K562 (cell line): ENCODE data around the gene OVOL2. TPM values are rescaled to one million over a fixed set of nuclear protein-coding genes. Genes with fewer than 3 reads are reported as not detected.
A peak's percentile ranks its signal among the peaks of the same experiment; 100 is the strongest.

Source experiments
- ATAC-seq: fragments of 200-7000 bp; cut with Tn5 transposase; 3 replicates; pipeline ENCODE4 v1.9.1; 2020; ENCODE audit warnings: moderate library complexity
- BruUV-seq: library from RNA; stranded (reverse); fragments of 400-500 nt; replicated peaks from 2 replicates; lab custom pipeline; 2021; lab: Mats Ljungman, UMichigan
- CTCF ChIA-PET: fragments of 300-600 bp; formaldehyde crosslinking; extraction: SDS; loops from one replicate; lab custom pipeline; 2021; ENCODE audit warnings: low intra/inter-chr PET ratio; lab: Yijun Ruan, JAX
- POLR2A ChIA-PET: fragments of 300-600, 350-650 bp; sonication (Branson Sonifier 250); formaldehyde crosslinking; extraction: SDS; loops from one replicate; lab custom pipeline; 2021; ENCODE audit warnings: antibody characterized with exemption, inconsistent platforms; lab: Yijun Ruan, JAX
- DNase-seq, 4 experiments: peaks; one replicate each; pipeline versions ENCODE4 v3.0.0 to v3.0.0-alpha.2; 2011 to 2018; ENCODE audit warnings: low spot score in 3 of 4, mixed read lengths in 3 of 4; ENCODE audit errors: extremely low read depth in 1 of 4
- FAIRE-seq: peaks from 2 replicates; lab custom pipeline; 2011; peaks lifted over from hg19 to GRCh38; lab: Jason Lieb, UNC
- H2AFZ ChIP-seq: 2 replicates; pipeline ENCODE4 v1.6.0; 2011; ENCODE audit warnings: low read depth, low read length, control low read depth, inconsistent platforms
- H3K27ac ChIP-seq: fragments of 200-600 bp; 3 replicates; pipeline ENCODE4 v1.8.0; 2011; ENCODE audit warnings: low read depth, mild to moderate bottlenecking, control low read depth, inconsistent platforms, low read length, moderate library complexity, mixed read lengths; ENCODE audit errors: extremely low read depth
- H3K27me3 ChIP-seq, 2 experiments: fragments of 300-600 bp in 1 of 2; 2 replicates in 1 of 2; 3 replicates in 1 of 2; pipeline versions ENCODE4 v1.6.0 to v1.8.0; 2011; ENCODE audit warnings: inconsistent platforms in 2 of 2, low read length in 2 of 2, mild to moderate bottlenecking in 1 of 2, mixed read lengths in 1 of 2, moderate library complexity in 1 of 2; ENCODE audit not compliant: control insufficient read depth in 2 of 2, insufficient read depth in 2 of 2
- H3K36me3 ChIP-seq: fragments of 300-600 bp; 3 replicates; pipeline ENCODE4 v1.8.0; 2011; ENCODE audit warnings: mild to moderate bottlenecking, low read length, inconsistent platforms; ENCODE audit not compliant: control insufficient read depth, insufficient read depth
- H3K4me1 ChIP-seq, 2 experiments: fragments of 200-600 bp in 1 of 2; replicated peaks in 1 of 2; 2 replicates in 1 of 2; 3 replicates in 1 of 2; pipeline versions ENCODE4 v1.5.1 to v1.8.0; 2011; ENCODE audit warnings: inconsistent platforms in 2 of 2, low read length in 2 of 2, mild to moderate bottlenecking in 1 of 2, mixed read lengths in 1 of 2, moderate library complexity in 1 of 2; ENCODE audit not compliant: control insufficient read depth in 2 of 2, insufficient read depth in 2 of 2
- H3K4me2 ChIP-seq: 2 replicates; pipeline ENCODE4 v1.6.1; 2011; ENCODE audit warnings: low read length, control low read depth, inconsistent platforms, mixed read lengths; ENCODE audit not compliant: insufficient read depth
- H3K4me3 ChIP-seq: fragments of 200-600 bp; sonication (generic), shearing (Covaris generic); 2 replicates; pipeline ENCODE4 v1.5.1; 2016; ENCODE audit warnings: control low read depth, inconsistent platforms
- H3K79me2 ChIP-seq: fragments of 200-600 bp; 3 replicates; pipeline ENCODE4 v1.8.0; 2011; ENCODE audit warnings: low read length, inconsistent platforms; ENCODE audit not compliant: control insufficient read depth, insufficient read depth
- H3K9ac ChIP-seq, 2 experiments: 2 replicates each; pipeline versions ENCODE4 v1.6.0 to v1.6.1; 2011; ENCODE audit warnings: low read depth in 2 of 2, low read length in 2 of 2, control low read depth in 1 of 2, inconsistent platforms in 1 of 2, mild to moderate bottlenecking in 1 of 2, mixed read lengths in 1 of 2; ENCODE audit not compliant: insufficient read depth in 1 of 2
- H3K9me1 ChIP-seq: one replicate; pipeline ENCODE4 v1.6.0; 2011; ENCODE audit warnings: inconsistent platforms, mild to moderate bottlenecking, low read length, moderate library complexity; ENCODE audit not compliant: control insufficient read depth, insufficient read depth
- H3K9me3 ChIP-seq: replicated peaks from 2 replicates; pipeline ENCODE4 v1.5.1; 2011; ENCODE audit warnings: low read depth, low read length, inconsistent platforms; ENCODE audit not compliant: control insufficient read depth, insufficient read depth
- H4K20me1 ChIP-seq: replicated peaks from 2 replicates; pipeline ENCODE4 v1.6.1; 2011; ENCODE audit warnings: low read length, inconsistent platforms, mixed read lengths; ENCODE audit not compliant: control insufficient read depth, insufficient read depth
- ESRRA ChIP-seq: fragments of 450-650 bp; IDR thresholded peaks from 2 replicates; pipeline ENCODE4 v1.6.1; 2014; ENCODE audit warnings: low read depth, mild to moderate bottlenecking, moderate library complexity, borderline replicate concordance
- RBM14 ChIP-seq: fragments of 200-400 bp; formaldehyde crosslinking; IDR thresholded peaks from 2 replicates; pipeline ENCODE4 v1.6.1; 2018; ENCODE audit warnings: low read depth, mild to moderate bottlenecking, low read length, moderate library complexity, borderline replicate concordance; ENCODE audit not compliant: insufficient read depth
- RFX1 ChIP-seq: fragments of 450-650 bp; IDR thresholded peaks from 2 replicates; pipeline ENCODE4 v1.6.1; 2016; ENCODE audit warnings: mild to moderate bottlenecking, moderate library complexity
- STAT6 ChIP-seq: sonication (generic); formaldehyde crosslinking; IDR thresholded peaks from 2 replicates; pipeline ENCODE4 v1.8.1; 2023; ENCODE audit warnings: mild to moderate bottlenecking, missing genetic modification reagents
- ZFX ChIP-seq: sonication (generic); formaldehyde crosslinking; IDR thresholded peaks from 2 replicates; pipeline ENCODE4 v1.8.0; 2022; ENCODE audit warnings: mild to moderate bottlenecking, missing genetic modification reagents, moderate library complexity
- ZNF124 ChIP-seq: sonication (generic); formaldehyde crosslinking; IDR thresholded peaks from 2 replicates; pipeline ENCODE4 v1.8.1; 2022; ENCODE audit warnings: missing genetic modification reagents
- ZNF146 ChIP-seq: IDR thresholded peaks from one replicate; pipeline ENCODE4 v1.6.1; 2018; ENCODE audit warnings: missing compliant biosample characterization; ENCODE audit not compliant: unreplicated experiment
- WGBS: fragments of 100-300 bp; shearing (Covaris generic); methylation state at CpG from one replicate; pipeline ENCODE4 v1.1.6; 2016; ENCODE audit warnings: low coverage, mixed read lengths; ENCODE audit not compliant: insufficient coverage; ENCODE audit errors: missing lambda C conversion rate; 5-methylcytosine and 5-hydroxymethylcytosine counted together
- in situ Hi-C: fragments of 300-500 bp; cut with MboI; formaldehyde crosslinking; loops from 4 replicates; pipeline ENCODE4 v1.15.0; 2018; ENCODE audit warnings: inconsistent platforms, mixed read lengths
- intact Hi-C: fragments of 100-400 bp; cut with micrococcal nuclease; formaldehyde crosslinking; loops from 2 replicates; pipeline ENCODE4 v1.14.2; 2022
- polyA plus RNA-seq, 8 experiments: library from polyadenylated mRNA; depleted of rRNA in 4 of 8; stranded (reverse) in 5 of 8; unstranded in 3 of 8; fragments of >200 nt; fragmentation: Nextera tagmentation in 2 of 8; fragmentation: Illumina TruSeq in 1 of 8; extraction: Ambion mirVana in 2 of 8; extraction: Trizol in 1 of 8; gene quantifications; 2 replicates each; pipeline versions ENCODE4 v1.2.1 to v1.2.3, GENCODE V29; 2011 to 2014; ENCODE audit warnings: inconsistent platforms in 1 of 8, missing spikeins in 1 of 8
- total RNA-seq, 7 experiments: library from RNA; depleted of rRNA in 6 of 7; stranded (reverse); fragments of >200 nt in 6 of 7; fragmentation: Illumina TruSeq in 2 of 7; extraction: Trizol in 2 of 7; gene quantifications; 2 replicates each; pipeline versions ENCODE4 v1.2.1 to v1.2.3, GENCODE V29; 2011 to 2021; ENCODE audit warnings: low replicate concordance in 1 of 7
- TF ChIP-seq, protein P1 (sequence below): sonication (generic); IDR thresholded peaks from 2 replicates; pipeline ENCODE4 v1.6.1; 2016
- TF ChIP-seq, protein P2 (sequence below): IDR thresholded peaks from 3 replicates; pipeline ENCODE4 v1.6.1; 2011; ENCODE audit warnings: borderline replicate concordance, mild to moderate bottlenecking; ENCODE audit not compliant: insufficient read length, insufficient read depth

The OVOL2 gene
- total and polyA plus RNA-seq, 9 of the 15 experiments (the other 6 are each of a cell fraction or from before 2014, with no cell fraction given), result not detected

DNA sequence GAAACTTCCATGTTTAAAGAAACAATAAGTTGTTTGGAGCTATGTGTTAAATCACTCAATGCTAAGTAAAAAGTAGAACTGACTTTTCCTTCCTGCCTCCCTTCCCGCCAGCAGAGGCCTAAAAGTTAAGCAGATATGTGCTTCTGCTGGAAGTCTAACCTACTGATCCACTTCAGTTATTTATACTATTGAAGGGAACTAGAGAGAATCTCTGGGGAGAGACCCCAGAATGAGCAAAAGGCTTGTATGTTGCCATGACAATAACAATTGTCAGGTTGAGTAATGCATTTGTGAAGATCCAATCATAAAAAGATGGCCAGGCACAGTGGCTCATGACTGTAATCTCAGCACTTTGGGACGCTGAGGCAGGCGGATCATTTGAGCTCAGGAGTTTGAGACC is 64.2 kb downstream of the OVOL2 start:
- Histone ChIP-seq H3K9me1 (no peaks in the 10 kb centered on the region), H3K27ac (no peak overlapping the region), H3K4me1 (no peaks in the 10 kb centered on the region; a peak in 1 of 5 replicates), H3K4me3 (no peak overlapping the region), H3K27me3 (no peaks in the 10 kb centered on the region), H3K36me3 (peaks cover 20% of the 10 kb centered on the region; the same call in 2 of the 3 replicates), H4K20me1 (no peaks in the 10 kb centered on the region), H3K79me2 (no peaks in the 10 kb centered on the region), H3K4me2 (no peak overlapping the region), H3K9ac (no peak overlapping the region), H3K9me3 (no peaks in the 10 kb centered on the region), H2AFZ (no peak overlapping the region)
- POLR2A ChIA-PET, result no interaction called here
- ATAC-seq (no peak), FAIRE-seq (no peak), DNase-seq (no peak)
- BruUV-seq, result no TSS peak
- 93% methylated on average over 3 of the region's 3 CpGs for WGBS
- CTCF ChIA-PET, result no interaction called here
- TF ChIP-seq RBM14 (no peak), RFX1 (peak; percentile 58), ZNF146 (CRISPR knock-in tag) (no peak)
- in situ Hi-C loops, result no loop called here
- intact Hi-C loops, result loop anchor here (10.0 kb wide), 4 partner anchors 99 to 489 kb away; partner anchors contain the start of genes BFSP1 and RRBP1

DNA sequence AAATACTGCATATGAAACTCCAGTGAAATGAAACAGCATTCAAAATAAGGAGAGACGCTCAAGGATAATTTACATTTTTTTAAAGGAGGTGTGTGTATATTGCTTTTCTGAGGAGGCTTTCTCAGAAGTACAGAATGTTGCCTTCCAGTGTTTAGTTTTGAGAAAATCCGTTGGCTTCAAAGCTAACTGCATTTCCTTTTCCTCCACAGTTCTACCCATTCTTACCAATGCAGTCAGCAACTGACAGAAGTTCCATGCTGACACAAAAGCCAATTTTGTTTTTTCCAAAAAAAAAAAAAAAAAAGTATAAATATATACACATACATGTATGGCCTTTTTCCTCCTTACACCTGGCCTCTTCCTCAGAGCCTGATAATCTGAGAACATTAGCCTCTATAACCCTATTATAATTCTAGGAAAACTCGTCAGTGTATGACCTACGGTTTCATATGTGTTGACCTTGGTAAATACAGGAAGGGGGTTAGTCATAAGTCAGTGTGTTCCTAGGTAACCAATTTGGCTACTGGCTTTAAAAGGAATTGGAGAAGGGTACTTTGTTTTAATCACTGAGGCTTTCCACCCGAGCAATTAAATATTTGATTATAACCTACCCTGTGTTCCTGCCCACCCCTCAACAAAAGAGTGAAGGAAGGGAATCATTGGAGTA is 64.7 kb downstream of the OVOL2 start:
- no peak overlapping the region for H3K4me2 ChIP-seq
- 49% methylated on average over 5 of the region's 5 CpGs for WGBS
- H3K9me3 ChIP-seq, result no peaks in the 10 kb centered on the region
- no peak overlapping the region for H3K4me3 ChIP-seq
- H3K4me1 ChIP-seq, result no peaks in the 10 kb centered on the region; a peak in 1 of 5 replicates
- ATAC-seq (peak; percentile 24; the same call in 2 of the 3 replicates), DNase-seq (no peak), FAIRE-seq (no peak)
- no peaks in the 10 kb centered on the region for H3K9me1 ChIP-seq
- H3K79me2 ChIP-seq, result no peaks in the 10 kb centered on the region
- CTCF ChIA-PET, result no interaction called here
- H4K20me1 ChIP-seq, result no peaks in the 10 kb centered on the region
- no TSS peak for BruUV-seq
- POLR2A ChIA-PET, result no interaction called here
- H3K9ac ChIP-seq, result no peak overlapping the region
- H2AFZ ChIP-seq, result no peak overlapping the region
- intact Hi-C loops (loop anchor here (10.0 kb wide), 4 partner anchors 98 to 488 kb away; partner anchors contain the start of genes BFSP1 and RRBP1), in situ Hi-C loops (no loop called here)
- H3K36me3 ChIP-seq, result peaks cover 26% of the 10 kb centered on the region; the same call in 2 of the 3 replicates
- H3K27ac ChIP-seq, result peak overlapping the region; percentile 28; the same call in 1 of the 3 replicates
- no peaks in the 10 kb centered on the region for H3K27me3 ChIP-seq
- TF ChIP-seq, protein P1, sequence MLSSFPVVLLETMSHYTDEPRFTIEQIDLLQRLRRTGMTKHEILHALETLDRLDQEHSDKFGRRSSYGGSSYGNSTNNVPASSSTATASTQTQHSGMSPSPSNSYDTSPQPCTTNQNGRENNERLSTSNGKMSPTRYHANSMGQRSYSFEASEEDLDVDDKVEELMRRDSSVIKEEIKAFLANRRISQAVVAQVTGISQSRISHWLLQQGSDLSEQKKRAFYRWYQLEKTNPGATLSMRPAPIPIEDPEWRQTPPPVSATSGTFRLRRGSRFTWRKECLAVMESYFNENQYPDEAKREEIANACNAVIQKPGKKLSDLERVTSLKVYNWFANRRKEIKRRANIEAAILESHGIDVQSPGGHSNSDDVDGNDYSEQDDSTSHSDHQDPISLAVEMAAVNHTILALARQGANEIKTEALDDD, result peak; percentile 59
- TF ChIP-seq STAT6, result no peak
- TF ChIP-seq ZFX (CRISPR knock-in tag), result no peak
- TF ChIP-seq ESRRA, result peak; percentile 61; the same call in 1 of the 2 replicates
- TF ChIP-seq, protein P2, sequence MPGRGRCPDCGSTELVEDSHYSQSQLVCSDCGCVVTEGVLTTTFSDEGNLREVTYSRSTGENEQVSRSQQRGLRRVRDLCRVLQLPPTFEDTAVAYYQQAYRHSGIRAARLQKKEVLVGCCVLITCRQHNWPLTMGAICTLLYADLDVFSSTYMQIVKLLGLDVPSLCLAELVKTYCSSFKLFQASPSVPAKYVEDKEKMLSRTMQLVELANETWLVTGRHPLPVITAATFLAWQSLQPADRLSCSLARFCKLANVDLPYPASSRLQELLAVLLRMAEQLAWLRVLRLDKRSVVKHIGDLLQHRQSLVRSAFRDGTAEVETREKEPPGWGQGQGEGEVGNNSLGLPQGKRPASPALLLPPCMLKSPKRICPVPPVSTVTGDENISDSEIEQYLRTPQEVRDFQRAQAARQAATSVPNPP, result no peak
- TF ChIP-seq ZNF124, result no peak
